Inflammatory macrophage treated with lipopolysaccharide for 4 hours (primary cell): ENCODE measurements around the gene TEX261.
A peak's percentile ranks its signal among the peaks of the same experiment; 100 is the strongest.
"Not testable (repeated sequence)": the region's sequence is repeated elsewhere in the genome, so short reads cannot be mapped to it uniquely, and the experiment has no call there.

Experiments used
- DNase-seq: peaks from one replicate; pipeline ENCODE4 v3.0.0-alpha.2; 2020

The TEX261 gene

GRCh38 chr2:70994699-70995425, at the start of gene TEX261:
Gene TEX261, minus strand, starts transcription at chr2:70994873. Its CDS starts 116 bp downstream, at chr2:70994757.
- DNase-seq, result peak; percentile 90

DNA sequence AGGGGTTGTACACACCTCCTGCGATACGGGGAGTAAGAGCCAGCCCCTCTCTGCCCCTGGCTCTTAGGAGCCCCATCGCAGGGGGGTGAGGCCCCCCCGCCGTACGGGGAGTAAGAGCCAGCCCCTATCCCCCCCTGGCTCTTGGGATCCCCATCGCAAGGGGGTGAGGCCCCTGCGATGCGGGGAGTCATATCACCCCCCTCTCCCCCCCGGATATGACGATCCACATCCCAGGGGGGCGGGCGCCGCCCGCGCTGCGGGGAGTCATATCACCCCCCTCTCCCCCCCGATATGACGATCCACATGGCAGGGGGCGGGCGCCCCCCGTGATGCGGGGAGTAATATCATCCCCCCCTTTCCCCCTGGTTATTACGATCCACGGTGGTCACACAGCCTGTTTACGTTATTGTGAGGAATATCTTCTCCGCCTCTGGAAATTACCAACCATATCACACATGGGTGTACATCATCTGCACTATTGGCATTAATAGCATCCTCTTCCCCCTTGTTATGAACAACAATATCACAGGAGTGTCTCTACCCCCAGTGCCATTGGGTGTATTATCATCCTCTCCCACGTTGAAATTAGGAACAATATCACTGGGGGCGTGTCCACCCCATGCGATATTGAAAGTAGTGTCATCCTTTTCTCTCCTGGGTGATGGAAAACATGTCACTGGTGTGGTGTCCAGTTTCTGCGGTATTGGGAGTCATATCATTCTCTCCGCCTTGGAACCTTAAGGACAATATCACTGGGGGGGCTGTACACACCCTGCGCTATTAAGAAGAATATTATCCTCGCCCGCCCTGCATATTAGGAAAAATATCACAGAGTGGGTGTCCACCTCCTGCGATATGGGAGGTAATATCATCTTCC, 49.1 kb upstream of the TEX261 start:
- DNase-seq, result no peak

- DNase-seq, result no peak
These were observed 47.6 kb upstream of the TEX261 start for GRCh38 chr2:71042287-71042686.

- not testable (repeated sequence) for DNase-seq
These were observed 41.6 kb upstream of the TEX261 start for GRCh38 chr2:71036296-71036695.

DNA sequence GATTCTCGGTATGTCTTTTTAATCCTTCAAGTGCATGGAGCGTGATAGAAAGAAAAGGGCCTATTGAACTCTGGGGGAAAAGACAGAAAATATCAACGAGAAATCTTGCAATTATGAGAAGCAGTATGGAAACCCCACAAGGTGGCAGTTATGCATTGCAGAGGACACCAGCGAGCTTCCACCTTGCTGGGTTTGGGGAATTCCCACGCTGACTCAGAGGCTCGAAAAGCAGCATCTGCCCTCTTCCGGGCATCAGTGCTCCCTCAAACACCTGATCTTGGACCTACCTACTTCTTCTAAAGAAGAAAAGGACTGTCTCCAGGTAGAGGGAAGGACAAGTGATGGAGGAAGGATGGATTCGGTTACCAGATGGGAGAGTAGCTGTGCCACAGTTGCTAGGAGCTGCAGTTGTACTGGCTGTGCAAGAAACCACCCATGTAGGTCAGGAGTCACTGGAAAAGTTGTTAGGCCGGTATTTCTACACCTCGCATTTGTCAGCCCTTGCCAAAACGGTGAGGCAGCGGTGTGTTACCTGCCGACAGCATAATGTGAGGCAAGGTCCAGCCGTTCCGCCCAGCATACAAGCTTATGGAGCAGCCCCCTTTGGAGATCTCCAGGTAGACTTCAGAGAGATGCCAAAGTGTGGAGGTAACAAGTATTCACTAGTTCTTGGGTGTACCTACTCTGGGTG, 29.0 kb upstream of the TEX261 start:
- peak; percentile 9 for DNase-seq

- not testable (repeated sequence) for DNase-seq
These were observed 26.7 kb upstream of the TEX261 start for GRCh38 chr2:71021394-71021793.

DNA sequence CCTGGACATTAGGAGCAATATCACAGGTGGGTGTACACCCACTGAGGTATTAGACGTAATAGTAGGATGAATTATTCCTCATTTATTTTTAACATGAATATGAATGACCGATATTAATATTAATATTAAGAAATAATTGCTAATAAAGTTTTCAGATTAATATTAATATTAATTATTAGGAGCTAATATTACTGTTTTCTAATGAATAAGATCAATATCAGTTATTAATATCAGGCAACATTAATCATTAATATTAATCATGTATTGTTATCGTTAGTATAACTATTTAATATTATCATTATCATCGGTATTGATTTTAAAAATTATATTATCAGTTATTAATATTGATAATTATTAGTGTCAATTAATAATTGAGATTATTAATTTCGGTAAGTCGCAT, 25.3 kb upstream of the TEX261 start:
- not testable (repeated sequence) for DNase-seq

- DNase-seq, result no peak
These were observed 24.0 kb upstream of the TEX261 start for GRCh38 chr2:71018625-71019024.

DNA sequence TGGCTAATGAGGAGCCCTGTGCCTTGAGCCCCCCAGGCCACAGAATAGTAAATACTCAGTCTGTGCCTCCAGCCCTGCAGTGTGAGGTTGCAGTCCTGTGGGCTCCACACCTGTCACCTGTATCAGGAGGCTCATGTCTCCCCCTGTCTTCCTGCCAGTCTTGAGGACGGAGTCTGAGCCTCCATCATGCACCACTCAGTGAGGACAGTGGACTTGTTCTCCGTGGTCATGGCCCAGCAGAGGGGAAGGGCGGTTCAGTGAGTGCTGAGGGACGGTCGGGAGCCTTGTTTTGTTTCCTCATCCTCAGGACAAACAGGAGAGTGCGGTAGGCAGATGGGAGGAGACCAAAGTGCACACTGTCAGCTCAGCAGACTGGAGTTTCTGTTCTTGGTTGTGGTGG, 17.1 kb upstream of the TEX261 start:
- DNase-seq, result not testable (repeated sequence)

DNA sequence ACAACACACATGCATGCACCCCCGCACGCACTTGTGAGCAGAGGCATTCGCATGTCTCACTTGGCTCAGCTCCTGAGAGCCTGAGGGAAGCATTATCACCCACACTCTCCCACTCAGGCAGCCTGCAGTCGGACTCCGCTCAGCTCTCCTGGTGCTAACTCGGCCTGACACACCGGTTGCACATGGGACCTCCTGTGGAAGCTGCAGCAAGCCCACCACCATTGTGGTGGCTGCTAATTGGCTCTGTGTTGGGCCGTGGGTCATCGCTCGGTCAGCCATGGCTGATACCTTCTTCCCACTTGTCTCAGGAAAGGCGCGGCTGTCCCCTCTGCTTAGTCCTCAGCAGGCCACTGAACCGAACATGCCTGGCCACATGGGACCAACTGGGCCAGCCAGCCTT, 13.7 kb upstream of the TEX261 start:
- no peak for DNase-seq

DNA sequence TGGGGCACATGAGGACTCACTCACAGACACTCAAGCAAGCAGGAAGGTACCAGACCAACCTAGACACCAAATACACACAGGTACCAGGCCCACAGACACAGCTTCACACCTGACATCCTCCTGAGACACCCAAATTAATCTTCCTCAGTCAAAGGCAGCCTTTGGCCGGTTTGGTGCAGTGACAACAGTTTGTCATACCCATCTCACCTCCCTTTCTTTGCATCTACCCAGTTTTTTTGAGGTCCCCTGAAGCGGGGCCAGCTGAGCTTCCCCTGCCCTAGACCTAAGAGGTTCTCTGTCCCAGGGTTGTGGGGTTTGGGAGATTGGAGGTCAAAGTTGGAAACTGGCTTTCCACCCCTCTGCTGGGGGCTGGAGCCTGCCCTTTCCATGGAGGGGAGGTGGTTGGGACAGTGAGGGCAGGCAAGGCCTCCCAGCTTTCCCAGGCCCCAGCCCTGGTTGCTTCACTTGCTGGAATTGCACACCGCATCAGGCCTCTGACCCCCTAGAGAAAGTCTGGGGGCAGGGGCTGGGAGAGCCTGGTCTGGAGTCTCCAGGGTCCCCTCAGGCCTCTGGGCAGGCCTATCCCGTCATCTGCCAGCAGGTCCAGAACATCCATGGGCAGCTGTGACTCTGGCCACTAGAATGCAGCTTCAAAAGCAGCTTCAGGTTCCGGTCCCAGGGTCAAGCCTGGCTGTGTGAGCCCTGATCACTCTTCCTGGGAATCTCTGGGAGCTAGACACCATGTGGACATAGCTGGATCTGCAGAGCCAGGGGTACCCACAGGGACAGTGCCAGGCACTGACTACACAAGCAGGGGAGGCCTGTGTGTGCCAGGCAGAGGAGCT, 12.5 kb upstream of the TEX261 start:
- DNase-seq, result no peak

DNA sequence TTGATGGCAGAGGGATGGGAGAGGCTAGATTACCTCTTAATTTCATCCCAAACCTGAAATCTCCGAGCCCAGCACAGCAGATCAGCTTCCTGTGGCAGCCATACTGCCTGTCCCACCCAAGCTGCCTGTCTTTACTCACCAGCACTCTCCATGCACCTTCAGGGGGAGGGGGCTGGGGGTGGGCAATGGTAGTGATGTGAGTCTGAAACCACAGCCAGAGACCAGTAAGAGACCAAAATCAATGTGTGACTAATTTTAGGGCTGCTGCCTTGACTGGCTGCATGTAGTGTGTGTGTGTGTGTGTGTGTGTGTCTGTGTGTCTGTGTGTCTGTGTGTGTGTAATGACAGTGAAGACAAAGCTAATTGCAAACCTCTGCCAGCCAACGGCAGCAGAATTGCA, 11.7 kb upstream of the TEX261 start:
- no peak for DNase-seq

GRCh38 chr2:71005271-71006202, 10.9 kb upstream of the TEX261 start:
- DNase-seq, result no peak

DNA sequence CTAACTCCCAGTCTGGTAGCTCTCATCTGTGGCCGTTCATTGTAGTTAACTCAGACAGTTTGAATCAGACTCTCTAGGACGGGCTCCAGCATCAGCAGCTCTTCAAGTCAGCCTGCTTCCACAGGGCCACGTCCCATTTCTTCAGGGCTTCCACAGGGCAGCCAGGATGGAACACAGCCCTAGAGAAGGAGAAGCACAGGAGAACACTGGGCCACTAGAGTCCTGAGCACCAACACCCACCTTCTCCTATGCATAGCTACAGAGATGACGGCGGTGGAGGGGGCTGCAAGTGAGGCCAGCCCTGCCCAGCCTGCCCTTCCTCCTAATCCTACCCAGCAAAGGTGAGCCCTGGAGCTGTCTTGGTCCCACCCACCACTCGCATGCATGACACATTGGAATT, 10.2 kb upstream of the TEX261 start:
- DNase-seq, result no peak

GRCh38 chr2:71003966-71004755, 9.5 kb upstream of the TEX261 start:
- no peak for DNase-seq

DNA sequence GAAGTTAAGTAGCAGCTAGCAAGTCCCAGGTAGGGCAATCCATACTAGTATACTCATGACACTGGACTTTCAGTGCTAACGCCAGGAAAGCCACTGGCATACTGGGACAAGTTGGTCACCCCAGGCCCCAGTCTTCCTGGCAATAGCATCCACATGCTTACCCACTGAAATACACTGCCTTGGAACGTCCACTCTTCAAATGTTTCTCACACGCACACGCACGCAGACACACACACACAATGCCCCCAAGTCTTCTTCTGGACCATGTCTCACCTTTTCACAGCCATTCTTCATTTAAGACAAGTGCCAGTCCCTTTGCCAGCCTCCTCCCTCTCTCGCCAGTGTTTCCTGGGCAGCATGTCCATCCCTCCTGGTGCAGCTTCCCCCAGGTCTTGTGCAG, 8.7 kb upstream of the TEX261 start:
- no peak for DNase-seq

- DNase-seq, result no peak
These were observed 7.4 kb upstream of the TEX261 start for GRCh38 chr2:71001981-71002570.

DNA sequence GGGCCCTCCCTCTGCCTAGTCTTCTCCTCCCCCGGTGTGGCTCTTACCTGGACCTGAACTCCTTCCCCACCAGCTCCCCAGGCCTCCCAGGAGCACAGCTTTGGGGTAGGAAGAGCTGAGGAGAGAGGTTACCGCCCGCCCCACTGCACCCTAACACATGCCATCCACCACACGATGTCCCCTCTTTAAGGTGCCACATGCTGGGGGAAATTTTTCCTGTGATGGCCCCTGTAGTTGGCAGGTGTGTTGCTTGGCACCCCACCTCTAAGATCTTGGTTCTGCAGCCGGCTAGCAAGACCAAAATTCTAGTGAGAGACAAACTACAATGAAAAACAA, 6.9 kb upstream of the TEX261 start:
- no peak for DNase-seq

- DNase-seq, result peak; percentile 71
These were observed 6.3 kb upstream of the TEX261 start for GRCh38 chr2:71000780-71001591.
